Peyer's patch (tissue), 4 donors: ENCODE results near the gene C1orf87. TPM values are rescaled to one million over a fixed set of nuclear protein-coding genes. Genes with fewer than 3 reads are reported as not detected.

ENCODE experiments used
- DNase-seq, 3 donors: peaks; one replicate each; pipeline ENCODE4 v3.0.0-alpha.2; 2017 to 2019
- H3K27ac ChIP-seq, 4 donors: fragments of 200-600 bp; sonication (generic); one replicate each; pipeline ENCODE4 v1.5.1; 2016 to 2019
- H3K27me3 ChIP-seq, 2 donors: fragments of 200-600 bp; sonication (generic); one replicate each; pipeline ENCODE4 v1.5.1; 2019
- H3K36me3 ChIP-seq, 3 donors: fragments of 200-600 bp; sonication (generic); one replicate each; pipeline ENCODE4 v1.5.1; 2016 to 2019
- H3K4me1 ChIP-seq, 4 donors: fragments of 200-600 bp; sonication (generic); one replicate each; pipeline ENCODE4 v1.5.1; 2016 to 2019
- H3K4me3 ChIP-seq, 4 donors: fragments of 200-600 bp; sonication (generic); 1 replicate in 3 of 4; 2 replicates in 1 of 4; pipeline ENCODE4 v1.5.1; 2016 to 2019; ENCODE audit warnings: mild to moderate bottlenecking in 1 of 4
- H3K9me3 ChIP-seq, 4 donors: fragments of 200-600 bp; sonication (generic); one replicate each; pipeline ENCODE4 v1.5.1; 2016 to 2019; ENCODE audit warnings: mild to moderate bottlenecking in 1 of 4
- CTCF ChIP-seq, 6 experiments: fragments of 450-650 bp in 4 of 6; fragments of 200-600 bp in 2 of 6; sonication (generic) in 1 of 6; IDR thresholded peaks; one replicate each; pipeline ENCODE4 v1.5.1; 2017 to 2019; ENCODE audit warnings: antibody characterized with exemption in 6 of 6, mild to moderate bottlenecking in 3 of 6, moderate library complexity in 1 of 6
- POLR2A ChIP-seq, 2 donors: fragments of 450-650 bp; IDR thresholded peaks; one replicate each; pipeline ENCODE4 v1.5.1; 2017; ENCODE audit warnings: antibody characterized with exemption in 2 of 2, mild to moderate bottlenecking in 2 of 2, moderate library complexity in 2 of 2
- total RNA-seq, 4 donors: library from RNA; depleted of rRNA; stranded (reverse); fragments of >200 nt; gene quantifications; one replicate each; pipeline ENCODE4 v1.1.0, GENCODE V29; 2016

Gene C1orf87
- total RNA-seq, 4 donors from 2014 or later = not detected

- Histone ChIP-seq H3K27ac (no peak overlapping the region), H3K9me3 (no peaks in the 10 kb centered on the region), H3K36me3 (no peaks in the 10 kb centered on the region), H3K4me1 (no peaks in the 10 kb centered on the region), H3K27me3 (no peaks in the 10 kb centered on the region), H3K4me3 (no peak overlapping the region)
- TF ChIP-seq POLR2A (IDR thresholded peaks at IDR 0.05) (no peak), CTCF (IDR thresholded peaks at IDR 0.05) (no peak)
- no peak for DNase-seq
Measured at GRCh38 chr1:60008500-60008899, 65.1 kb downstream of the C1orf87 start.

GRCh38 chr1:60000625-60001024, 72.9 kb downstream of the C1orf87 start:
- H3K27ac ChIP-seq = no peak overlapping the region
- no peaks in the 10 kb centered on the region for H3K4me1 ChIP-seq
- H3K9me3 ChIP-seq = no peaks in the 10 kb centered on the region
- TF ChIP-seq CTCF (IDR thresholded peaks at IDR 0.05) (no peak), POLR2A (IDR thresholded peaks at IDR 0.05) (no peak)
- no peak overlapping the region for H3K4me3 ChIP-seq
- no peak for DNase-seq
- no peaks in the 10 kb centered on the region for H3K27me3 ChIP-seq
- H3K36me3 ChIP-seq = no peaks in the 10 kb centered on the region

- Histone ChIP-seq H3K9me3 (no peaks in the 10 kb centered on the region), H3K4me3 (no peak overlapping the region), H3K36me3 (no peaks in the 10 kb centered on the region), H3K4me1 (no peaks in the 10 kb centered on the region), H3K27ac (no peak overlapping the region), H3K27me3 (no peaks in the 10 kb centered on the region)
- DNase-seq = no peak
- no peak for TF ChIP-seq CTCF (IDR thresholded peaks at IDR 0.05)
- TF ChIP-seq POLR2A (IDR thresholded peaks at IDR 0.05) = no peak
Measured at GRCh38 chr1:59999746-60000145, 73.8 kb downstream of the C1orf87 start.

GRCh38 chr1:59999006-59999405, 74.6 kb downstream of the C1orf87 start:
- TF ChIP-seq POLR2A (IDR thresholded peaks at IDR 0.05) = no peak
- no peak for TF ChIP-seq CTCF (IDR thresholded peaks at IDR 0.05)
- Histone ChIP-seq H3K27ac (no peak overlapping the region), H3K4me1 (no peaks in the 10 kb centered on the region), H3K9me3 (no peaks in the 10 kb centered on the region), H3K27me3 (no peaks in the 10 kb centered on the region), H3K36me3 (no peaks in the 10 kb centered on the region), H3K4me3 (no peak overlapping the region)
- DNase-seq = no peak

GRCh38 chr1:59997479-59998115, 76.0 kb downstream of the C1orf87 start:
- no peaks in the 10 kb centered on the region for H3K27me3 ChIP-seq
- TF ChIP-seq POLR2A (IDR thresholded peaks at IDR 0.05) = no peak
- TF ChIP-seq CTCF (IDR thresholded peaks at IDR 0.05) = no peak
- DNase-seq = no peak
- H3K9me3 ChIP-seq = no peaks in the 10 kb centered on the region
- H3K4me3 ChIP-seq = no peak overlapping the region
- no peaks in the 10 kb centered on the region for H3K4me1 ChIP-seq
- H3K27ac ChIP-seq = no peak overlapping the region
- H3K36me3 ChIP-seq = no peaks in the 10 kb centered on the region
